ENCODE measurements around the gene AHSP.
"Not testable (repeated sequence)": the region's sequence is repeated elsewhere in the genome, so short reads cannot be mapped to it uniquely, and the experiment has no call there.

The AHSP gene

DNA sequence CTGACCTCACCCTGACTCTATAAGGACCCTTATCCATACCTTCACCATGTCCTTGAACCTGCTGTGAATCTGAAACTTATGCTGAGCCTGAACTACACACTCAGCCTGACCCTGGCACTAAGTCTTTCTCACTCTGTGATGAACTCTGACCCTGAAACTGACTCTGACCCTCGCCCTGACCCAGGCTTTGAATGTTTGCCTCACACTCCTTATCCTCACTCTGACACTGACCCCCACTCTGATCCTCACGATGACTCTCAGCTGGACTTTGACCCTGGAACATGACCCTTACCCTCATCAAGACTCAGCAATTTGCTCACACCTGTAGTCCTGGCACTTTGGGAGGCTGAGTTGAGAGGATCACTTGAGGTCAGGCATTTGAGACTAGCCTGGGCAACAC lies 4.4 kb downstream of the AHSP start:
- no peak for DNase-seq

DNA sequence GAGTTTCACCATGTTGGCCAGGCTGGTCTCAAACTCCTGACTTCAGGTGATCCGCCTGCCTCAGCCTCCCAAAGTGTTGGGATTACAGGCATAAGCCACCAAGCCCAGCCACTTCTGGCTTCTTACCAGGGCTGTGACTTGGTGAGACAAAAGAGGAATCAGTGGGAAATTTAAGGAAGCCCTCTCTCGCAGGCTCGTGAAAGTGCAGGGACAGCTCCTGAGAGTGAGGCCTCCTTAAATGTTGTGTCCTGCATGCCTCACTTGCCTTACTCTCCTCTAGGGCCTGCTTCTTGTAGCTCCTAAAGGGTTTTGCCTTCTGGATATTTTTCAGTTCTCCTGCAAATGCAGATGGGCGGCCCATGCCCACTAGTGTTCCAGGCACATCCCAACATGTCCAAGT lies 5.2 kb downstream of the AHSP start:
- DNase-seq = no peak

DNA sequence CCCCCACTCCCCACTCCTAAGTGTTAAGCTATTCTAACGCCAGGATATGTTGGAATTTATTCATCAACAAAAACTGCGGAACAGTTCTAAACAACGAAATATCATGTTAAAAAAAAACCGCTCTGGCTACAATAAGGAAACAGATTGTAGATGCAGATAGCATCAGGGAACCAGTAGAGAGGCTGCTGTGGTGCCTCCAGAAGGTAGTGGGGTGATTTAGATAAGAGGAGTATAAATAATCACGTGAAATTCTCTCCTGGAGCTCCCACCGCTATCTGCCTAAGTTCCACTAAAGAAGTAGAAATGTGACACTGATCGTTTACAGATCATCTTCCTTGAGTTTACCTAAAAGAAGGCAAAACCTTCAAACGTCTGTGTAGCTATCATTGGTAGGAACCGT lies 8.0 kb downstream of the AHSP start:
- DNase-seq = no peak

DNA sequence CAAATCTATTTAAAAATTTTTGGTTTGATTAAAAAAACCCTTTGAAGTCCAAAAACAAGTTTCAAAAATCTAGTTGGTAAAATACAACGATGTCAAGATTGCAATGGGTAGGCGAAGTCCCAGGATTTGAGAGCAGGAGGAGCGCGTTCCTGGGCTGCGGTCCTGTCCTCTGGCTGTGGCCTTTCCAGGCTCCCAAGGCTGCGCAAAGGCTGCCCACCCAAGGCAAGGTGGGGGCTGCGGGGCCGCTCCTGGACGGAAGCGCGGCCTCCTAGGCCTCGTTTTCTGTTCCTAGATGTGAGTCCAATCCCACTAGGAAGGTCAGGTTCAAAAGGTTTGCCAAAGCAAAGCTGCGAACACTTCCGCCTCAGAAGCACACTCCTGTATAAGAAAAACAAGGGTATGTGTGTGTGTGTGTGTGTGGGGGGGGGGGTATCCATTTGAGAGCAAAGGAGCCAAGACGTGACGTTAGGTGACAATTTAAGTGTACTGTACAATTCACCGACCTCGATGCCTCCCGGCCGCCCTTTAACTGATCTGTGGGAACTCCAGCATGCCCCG lies 9.2 kb downstream of the AHSP start:
- DNase-seq = no peak

DNA sequence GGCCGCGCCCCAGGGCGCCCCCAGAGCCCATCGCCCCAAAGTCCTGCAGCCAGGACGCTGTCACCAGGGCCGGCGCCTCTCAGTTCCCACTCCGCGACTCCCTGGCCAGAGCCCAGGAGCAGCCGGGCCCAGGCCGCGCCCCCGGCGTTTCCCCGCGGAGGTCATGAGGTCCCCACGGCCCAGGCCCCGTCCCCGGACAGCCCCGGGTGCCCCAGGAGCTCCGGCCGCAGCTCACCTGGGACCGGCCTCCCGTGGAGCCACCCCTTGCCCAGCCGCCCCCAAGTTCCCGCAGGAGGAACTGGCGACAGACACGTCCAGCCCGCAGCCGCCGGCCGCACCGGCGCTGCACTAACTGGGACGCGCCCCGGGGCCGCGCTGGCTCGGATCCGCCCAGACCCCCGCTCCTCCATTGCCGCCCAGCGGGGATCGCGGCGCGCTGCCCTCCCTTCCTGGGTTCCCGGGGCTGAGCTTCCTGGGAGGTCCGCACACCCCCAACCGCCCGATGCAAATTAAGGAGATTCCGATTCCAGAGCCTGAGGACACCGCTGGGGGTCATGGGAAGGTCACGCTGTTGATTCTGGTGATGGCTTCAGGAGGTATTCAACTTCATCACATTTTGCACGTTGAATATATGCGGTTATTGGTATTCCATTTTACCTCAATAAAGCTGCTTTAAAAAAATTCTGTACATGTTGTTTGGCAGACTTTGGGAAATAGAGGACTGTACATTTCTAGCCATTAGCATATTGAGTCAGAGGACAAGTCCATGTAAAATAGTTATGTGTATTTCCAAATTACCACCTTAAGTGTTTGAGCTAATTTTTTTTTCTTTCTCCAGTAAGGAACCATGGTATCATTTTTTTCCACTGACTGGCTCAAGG lies 9.9 kb downstream of the AHSP start:
- no peak for DNase-seq

DNA sequence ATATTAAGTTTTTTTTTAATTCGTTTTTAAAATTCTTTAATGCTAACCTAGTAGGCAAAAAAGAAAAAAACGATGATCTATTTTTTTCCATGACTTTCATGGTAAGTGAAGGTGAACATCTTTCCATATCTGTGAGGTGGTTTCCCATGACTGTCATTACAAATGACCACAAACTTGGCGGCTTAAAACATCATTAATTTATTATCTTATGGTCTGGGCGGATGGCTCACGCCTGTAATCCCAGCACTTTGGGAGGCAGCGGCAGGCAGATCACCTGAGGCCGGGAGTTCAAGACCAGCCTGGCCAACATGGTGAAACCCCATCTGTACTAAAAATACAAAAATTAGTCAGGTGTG lies 10.5 kb downstream of the AHSP start:
- DNase-seq = not testable (repeated sequence)

DNA sequence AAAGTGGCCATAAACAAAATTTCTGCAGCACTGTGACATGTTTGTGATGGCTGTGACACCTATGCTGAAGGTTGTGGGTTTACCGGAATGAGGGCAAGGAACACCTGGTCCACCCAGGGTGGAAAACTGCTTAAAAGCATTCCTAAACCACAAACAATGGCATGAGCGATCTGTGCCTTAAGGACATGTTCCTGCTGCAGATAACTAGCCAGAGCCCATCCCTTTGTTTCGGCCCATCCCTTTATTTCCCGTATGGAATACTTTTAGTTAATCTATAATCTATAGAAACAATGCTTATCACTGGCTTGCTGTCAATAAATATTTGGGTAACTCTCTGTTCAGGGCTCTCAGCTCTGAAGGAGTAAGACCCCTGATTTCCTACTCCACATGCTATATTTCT lies 12.1 kb downstream of the AHSP start:
- not testable (repeated sequence) for DNase-seq

DNA sequence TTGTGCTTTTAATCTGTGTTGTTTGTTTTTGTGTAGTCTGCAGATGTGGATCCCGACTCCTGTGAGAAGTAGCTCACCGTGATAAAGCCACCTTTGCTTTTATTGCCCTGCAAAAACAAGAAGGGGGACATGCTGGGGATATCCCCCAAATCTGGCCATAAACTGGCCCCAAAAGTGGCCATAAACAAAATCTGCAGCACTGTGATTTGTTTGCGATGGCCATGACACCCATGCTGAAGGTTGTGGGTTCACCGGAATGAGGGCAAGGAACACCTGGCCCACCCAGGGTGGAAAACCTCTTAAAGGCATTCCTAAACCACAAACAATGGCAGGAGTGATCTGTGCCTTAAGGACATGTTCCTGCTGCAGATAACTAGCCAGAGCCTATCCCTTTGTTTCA lies 15.1 kb downstream of the AHSP start:
- DNase-seq = no peak

DNA sequence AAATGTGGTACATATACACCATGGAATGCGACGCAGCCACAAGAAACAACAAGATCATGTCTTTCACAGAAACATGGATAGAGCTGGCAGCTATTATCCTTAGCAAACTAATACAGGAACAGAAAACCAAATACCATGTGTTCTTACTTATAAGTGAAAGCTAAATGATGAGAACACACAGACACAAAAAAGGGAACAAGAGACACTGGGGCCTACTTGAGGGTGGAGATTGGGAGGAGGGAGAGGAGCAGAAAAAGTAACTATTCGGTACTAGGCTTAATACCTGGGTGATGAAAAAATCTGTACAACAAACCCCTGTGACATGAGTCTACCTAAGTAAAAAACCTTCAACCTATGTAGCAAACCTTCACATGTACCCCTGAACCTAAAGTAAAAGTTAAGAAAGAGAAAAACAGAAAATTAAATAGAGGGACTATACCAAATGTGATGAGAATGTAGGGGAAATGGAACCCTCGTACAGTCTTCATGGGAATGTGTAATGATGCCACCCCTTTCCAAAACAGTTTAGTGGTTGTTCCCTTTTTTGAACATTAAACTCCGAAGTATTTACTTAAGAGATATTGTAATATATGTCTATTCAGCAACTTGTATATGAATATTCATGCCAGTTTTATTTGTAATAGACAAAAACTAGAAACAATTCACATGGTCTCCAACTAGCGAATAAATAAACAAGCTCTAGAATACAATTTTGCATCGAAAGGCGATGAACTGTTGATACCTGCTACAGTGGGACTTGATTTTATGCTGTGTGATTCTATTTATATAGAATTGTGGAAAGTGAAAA lies 33.9 kb downstream of the AHSP start:
- DNase-seq = no peak

DNA sequence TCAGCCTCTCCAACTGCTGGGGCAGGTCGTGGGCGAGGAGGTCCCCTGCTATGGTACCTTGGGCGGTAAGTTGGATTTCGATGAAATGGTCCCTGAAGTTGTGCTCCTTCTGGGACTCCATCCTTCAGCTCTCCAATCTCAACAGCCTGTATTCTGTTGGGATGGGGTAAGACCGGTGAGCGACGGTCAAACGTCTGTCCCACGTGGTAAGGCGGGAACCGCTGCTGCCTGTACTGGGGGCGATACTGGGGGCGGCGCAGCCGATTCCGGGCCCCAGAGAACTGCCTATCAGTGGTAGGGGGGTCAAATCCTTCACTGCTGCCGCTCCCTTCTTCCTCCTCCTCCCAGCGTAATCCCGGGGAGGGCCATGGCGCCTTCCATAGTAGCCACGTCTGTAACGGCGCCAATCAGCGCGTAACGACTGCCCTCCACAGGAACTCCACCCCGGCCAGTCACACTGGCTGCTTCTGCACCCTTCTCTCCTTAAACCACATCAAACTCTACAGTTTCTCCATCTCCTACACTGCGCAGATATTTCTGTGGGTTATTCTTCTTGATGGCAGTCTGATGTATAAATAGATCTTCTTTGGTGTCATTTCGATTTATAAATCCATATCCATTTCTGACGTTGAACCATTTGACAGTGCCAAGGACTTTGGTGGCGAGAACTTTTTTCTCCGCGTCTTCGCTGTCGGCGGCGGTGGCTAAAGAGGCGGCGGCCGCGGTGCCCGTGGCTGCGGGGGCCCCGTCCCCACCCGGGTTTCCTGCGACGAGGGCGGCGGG lies 41.1 kb downstream of the AHSP start:
- DNase-seq = no peak

DNA sequence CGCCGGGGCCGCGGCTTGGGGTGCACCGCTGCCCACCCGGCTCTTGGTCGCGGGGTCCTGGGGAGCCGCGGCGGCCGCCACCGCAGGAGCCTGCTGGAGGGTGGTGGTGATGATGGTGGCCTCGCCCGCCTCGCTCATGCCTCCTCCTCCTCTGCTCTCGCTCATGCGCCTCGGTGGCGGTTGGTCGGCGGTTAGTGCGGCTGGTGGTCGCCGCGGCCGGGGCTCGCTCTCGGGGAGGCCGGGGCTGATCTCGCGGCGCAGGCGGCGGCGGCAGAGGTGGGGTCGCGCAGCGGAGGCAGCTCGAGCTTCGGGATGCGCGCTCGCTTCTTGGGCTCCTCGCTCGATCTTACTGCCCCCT lies 41.6 kb downstream of the AHSP start:
- DNase-seq = no peak

DNA sequence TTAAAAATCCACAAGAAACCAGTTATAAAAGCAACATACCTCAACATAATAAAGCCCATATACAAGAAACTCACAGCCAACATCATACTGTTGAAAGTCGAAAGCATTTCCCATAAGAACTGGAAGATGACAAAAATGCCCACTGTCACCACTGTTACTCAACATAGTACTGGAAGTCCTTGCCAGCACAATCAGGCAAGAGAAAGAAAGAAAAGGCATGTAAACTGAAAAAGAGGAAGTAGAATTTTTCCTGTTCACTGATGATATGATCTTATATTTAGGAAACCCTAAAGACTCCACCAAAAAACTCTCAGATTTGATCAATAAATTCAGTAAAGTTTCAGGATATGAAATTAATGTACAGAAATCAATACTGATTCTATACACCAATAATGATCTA lies 45.1 kb downstream of the AHSP start:
- DNase-seq = no peak

DNA sequence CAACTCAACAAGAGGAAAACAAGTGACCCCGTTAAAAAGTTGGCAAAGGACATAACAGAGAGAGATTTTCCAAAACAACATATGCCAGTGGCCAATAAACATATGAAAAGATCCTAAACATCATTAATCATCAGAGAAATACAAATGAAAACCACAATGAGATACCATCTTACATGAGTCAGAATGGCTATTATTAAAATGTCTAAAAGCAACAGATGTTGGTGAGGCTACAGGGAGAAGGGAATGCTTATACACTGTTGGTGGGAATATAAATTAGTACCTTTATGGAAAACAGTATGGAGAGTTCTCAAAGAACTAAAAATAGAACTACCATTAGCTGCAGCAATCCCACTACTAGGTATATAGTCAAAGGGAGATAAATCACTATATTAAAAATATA lies 46.5 kb downstream of the AHSP start:
- DNase-seq = not testable (repeated sequence)

DNA sequence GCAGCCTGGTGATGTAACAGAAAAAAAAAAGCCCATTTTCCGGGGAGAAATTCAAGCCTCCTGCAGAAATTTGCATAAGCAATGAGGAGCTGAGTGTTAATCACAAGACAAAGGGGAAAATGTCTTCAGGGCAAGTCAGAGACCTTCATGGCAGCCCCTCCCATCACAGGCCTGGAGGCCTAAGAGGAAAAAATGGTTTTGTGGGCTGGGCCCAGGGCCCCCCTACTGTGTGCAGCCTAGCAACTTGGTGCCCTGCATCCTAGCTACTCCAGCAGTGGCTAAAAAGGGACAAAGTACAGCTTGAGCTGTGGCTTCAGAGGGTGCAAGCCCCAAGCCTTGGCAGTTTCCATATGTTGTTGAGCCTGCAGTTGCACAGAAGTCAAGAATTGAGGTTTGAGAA lies 49.7 kb downstream of the AHSP start:
- no peak for DNase-seq

All from stimulated activated CD4-positive, alpha-beta T cell treated with anti-CD3 and anti-CD28 coated beads, Interleukin-4, amount 100 ng/mL, for 24 hours (primary cell).